Keratinocyte (primary cell): Measurements from ENCODE around the gene VIT.

Experiments used
- CTCF ChIP-seq, 3 experiments: IDR thresholded peaks in 1 of 3; conservative IDR thresholded peaks in 1 of 3; optimal IDR thresholded peaks in 1 of 3; 2 replicates in 2 of 3; 3 replicates in 1 of 3; pipeline versions ENCODE3 to v1.5.1; 2011; ENCODE audit warnings: low read length in 3 of 3, mild to moderate bottlenecking in 3 of 3, moderate library complexity in 2 of 3, control low read depth in 1 of 3, inconsistent platforms in 1 of 3; ENCODE audit not compliant: insufficient read depth in 2 of 3; ENCODE audit errors: extremely low read depth in 1 of 3
- EZH2 ChIP-seq: IDR thresholded peaks from one replicate; pipeline ENCODE4 v1.6.1; 2012; ENCODE audit warnings: inconsistent platforms, mild to moderate bottlenecking, low read length, moderate library complexity

GRCh38 chr2:36732673-36733036 is 36.1 kb downstream of the VIT start:
- TF ChIP-seq EZH2 (no peak), CTCF (optimal IDR thresholded peaks at IDR 0.05 in 1 of 3, IDR thresholded peaks at IDR 0.05 in 1 of 3, conservative IDR thresholded peaks at IDR 0.05 in 1 of 3; ENCODE audit: extremely low read depth in 1 of 3, insufficient read depth in 2 of 3, low read length in 3 of 3) (no peak)
